Activated CD4-positive, CD25-positive, alpha-beta regulatory T cell treated with anti-CD3 and anti-CD28 coated beads, Interleukin-2, amount 50 U/mL, for 72 hours (primary cell): ENCODE results near the gene POLR1A.

Experiments
- DNase-seq: peaks from one replicate; pipeline ENCODE4 v3.0.0; 2021

Gene POLR1A

GRCh38 chr2:86105252-86105968 is at the start of gene POLR1A:
Gene POLR1A (minus strand): TSS chr2:86105886. CDS start chr2:86105776, 110 bp downstream.
- peak; percentile 77 for DNase-seq

DNA sequence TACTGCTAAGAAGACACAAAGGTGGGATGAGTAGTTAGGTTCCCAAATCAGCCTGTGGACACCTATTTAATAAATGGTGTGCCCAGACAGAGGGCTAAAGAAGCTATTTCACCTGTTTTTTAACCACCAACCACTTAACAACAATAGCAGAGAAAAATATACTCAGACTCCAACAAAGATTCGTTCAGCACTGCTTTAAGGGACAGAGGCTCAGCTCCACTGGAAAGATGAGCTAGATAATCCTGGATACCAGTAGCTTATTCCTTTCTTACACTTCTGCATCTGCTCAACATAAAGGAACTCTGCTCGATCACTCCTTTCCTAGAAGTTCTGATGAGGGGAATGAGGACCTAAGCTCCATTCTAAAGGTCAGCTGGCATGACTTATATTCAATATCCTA is 44.8 kb upstream of the POLR1A start:
- no peak for DNase-seq

DNA sequence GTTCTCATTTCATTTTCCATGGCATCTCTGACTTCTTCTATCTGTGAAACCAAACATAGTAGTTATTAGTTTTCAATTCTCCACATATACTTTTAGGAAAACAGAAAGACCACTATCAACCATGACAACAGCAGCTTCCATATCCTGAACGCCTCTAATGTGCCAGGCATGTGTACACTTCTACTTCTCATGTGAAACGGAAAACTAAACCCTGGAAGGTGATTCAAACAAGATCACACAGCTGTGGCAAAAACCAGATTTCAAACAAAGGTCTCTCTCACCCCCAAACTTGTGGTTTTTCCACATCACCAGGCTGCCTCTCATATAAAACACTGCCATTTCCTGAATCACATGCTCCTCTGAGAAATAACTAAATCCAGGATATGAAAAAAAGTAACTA is 42.1 kb upstream of the POLR1A start:
- no peak for DNase-seq

- no peak for DNase-seq
These were observed 38.4 kb upstream of the POLR1A start for GRCh38 chr2:86143926-86144685.

DNA sequence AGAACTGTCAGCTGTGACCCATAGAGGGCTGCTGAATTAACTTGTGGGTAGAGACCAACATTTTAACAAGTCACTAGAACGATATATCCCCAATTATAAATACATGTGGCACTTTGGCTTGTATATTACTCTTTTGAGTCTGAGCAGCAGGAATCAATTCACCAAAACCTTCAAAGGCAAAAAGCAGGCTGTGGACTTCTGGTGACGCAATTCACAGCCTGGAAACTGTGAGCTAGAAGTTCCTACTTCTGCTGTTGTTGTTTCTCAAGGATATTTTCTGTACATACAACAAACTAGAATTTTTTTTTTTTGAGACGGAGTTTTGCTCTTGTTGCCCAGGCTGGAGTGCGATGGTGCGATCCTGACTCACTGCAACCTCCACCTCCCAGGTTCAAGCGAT is 37.6 kb upstream of the POLR1A start:
- DNase-seq = no peak

DNA sequence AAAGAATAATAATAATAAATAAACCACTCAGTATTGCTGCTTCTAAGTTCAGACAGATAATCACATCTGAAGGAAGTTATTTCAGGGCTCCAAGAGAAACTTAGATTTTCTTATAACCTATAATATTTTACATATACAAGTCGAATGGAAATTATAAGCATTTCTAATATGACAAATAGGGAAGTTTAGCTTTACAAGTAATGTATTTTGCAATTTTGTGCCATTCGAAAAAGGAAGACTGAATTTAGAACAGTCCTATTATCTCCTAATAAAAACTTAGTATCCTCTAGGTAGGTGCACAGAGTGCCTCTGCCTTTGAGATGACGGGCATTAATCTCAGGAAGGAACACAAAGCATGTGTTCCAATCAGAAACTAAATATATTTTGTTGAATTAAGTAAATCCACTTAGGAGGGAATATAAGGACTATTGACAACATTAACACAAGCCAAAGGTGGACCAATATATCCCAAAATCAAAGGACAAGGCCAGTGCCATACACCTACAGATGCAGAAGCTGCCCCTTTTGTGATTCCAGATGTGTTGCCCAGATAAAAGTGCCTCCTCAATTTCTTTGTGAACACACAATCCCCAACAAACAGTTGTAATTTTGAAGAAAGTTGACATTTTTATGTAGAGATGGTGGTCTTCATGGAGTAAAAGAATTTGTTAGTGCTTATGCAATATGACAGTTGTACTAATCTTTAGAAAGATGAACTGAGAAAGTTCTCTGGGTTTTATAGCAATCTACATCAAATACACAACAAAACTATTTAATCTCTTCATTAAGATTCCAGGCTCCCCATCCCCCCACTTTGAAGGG is 37.0 kb upstream of the POLR1A start:
- DNase-seq = no peak

DNA sequence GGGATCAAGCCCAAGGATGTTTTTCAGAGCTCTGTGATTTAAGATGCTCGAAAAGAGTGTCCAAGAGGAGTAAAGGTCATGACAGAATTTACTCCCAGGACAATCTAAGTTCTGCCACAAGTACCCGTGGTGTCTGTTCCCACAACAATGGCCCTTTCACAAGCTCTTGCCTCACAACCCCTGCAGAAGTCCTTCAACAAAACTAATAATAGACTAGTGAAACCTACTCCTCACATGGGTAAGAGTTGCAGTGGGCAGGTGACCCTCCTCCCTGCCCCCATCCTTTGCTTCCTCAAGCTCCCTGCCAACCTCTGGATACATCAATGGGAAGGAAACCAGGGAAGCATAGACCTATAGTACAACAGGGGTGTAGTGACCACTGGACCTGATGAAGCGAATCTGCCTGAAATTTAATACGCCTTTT is 35.3 kb upstream of the POLR1A start:
- no peak for DNase-seq

GRCh38 chr2:86139981-86140380 is 34.3 kb upstream of the POLR1A start:
- no peak for DNase-seq

DNA sequence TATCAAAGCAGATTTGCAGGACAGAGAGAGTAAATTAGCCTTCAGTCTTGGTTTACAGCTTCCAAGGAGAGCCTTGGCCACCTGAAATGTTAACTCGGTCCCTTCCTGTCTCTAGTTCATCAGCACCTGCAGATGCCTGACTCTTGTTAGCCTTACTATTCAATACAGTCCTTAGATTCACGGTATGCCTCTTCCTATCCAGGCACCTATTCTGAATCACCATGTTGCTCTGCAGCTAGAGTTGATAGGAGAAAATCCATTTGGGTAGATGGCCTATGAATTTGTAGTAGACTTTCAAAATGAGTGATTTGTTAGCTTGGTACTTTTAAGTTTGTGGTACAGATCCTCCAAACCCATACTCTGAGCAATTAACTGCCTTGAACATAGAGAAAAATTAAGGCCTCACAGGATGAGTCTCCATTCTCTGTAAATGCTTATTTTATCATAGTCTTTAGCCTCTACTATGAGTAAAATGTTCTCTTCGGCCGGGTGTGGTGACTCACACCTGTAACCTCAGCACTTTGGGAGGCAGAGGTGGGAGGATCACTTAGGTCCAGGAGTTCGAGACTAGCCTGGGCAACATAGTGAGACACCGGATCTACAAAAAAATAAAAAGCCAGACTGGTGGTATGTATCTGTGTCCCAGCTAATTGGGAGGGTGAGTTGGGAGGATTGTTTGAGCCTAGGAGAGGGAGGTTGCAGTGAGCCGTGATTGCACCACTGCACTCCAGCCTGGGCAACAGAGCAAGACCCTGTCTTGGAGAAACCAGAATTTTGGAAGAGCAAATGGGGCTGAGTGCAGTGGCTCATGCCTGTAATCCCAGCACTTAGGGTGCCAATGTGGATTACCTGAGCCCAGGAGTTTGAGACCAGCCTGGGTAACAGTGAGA is 33.3 kb upstream of the POLR1A start:
- no peak for DNase-seq

GRCh38 chr2:86136141-86136540 is 30.5 kb upstream of the POLR1A start:
- DNase-seq = no peak

GRCh38 chr2:86135653-86136052 is 30.0 kb upstream of the POLR1A start:
- DNase-seq = no peak

GRCh38 chr2:86134709-86135108 is 29.0 kb upstream of the POLR1A start:
- DNase-seq = no peak

- DNase-seq = no peak
These were observed 19.0 kb upstream of the POLR1A start for GRCh38 chr2:86124683-86125082.

DNA sequence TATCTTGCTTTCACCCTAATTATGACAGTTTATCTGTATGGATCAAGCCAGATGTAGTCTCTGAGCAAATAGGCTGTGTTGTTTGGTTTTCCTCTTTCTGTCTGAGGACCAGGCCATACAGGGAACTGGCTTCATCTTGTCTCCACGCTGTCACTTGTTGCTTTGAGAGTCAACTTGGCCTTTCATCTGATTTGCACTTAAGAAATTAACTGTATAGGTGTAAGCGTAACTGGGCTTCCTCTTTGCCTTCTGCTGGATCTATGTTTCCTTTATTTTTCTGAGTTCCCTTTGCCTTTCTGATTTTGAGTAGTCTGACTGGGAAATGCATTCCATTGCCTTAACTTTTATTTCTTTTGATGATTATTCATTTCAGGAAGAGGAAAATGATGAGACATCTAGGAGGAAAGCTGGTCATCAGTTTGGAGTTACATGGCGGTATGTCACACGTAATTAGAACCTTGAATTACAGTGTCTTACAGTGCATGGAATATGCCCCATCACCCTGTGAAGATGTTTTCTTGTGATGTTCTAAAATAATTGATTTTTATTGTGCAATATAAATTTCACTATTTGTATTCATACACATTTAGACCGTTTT is 17.7 kb upstream of the POLR1A start:
- DNase-seq = no peak

GRCh38 chr2:86118130-86118529 is 12.4 kb upstream of the POLR1A start:
- no peak for DNase-seq

DNA sequence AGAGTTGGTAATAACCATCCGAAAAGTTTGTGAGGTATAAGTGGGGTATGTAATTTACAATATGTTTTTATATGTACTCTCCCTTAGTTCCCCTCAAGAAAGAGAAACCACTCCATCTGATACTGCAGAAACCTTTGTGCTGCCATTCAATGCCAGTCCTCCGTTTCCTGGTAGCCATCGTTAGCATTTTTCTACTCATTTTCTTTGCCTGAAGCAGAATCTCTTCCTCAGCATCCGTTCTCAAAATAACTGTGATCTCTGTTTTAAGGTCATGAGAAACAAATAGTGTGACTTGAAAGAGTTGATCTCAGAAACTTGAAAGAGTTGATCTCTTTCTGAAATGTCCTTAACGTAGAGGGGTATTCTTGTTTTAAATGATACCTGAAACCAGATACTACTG is 1.3 kb upstream of the POLR1A start:
- DNase-seq = no peak

DNA sequence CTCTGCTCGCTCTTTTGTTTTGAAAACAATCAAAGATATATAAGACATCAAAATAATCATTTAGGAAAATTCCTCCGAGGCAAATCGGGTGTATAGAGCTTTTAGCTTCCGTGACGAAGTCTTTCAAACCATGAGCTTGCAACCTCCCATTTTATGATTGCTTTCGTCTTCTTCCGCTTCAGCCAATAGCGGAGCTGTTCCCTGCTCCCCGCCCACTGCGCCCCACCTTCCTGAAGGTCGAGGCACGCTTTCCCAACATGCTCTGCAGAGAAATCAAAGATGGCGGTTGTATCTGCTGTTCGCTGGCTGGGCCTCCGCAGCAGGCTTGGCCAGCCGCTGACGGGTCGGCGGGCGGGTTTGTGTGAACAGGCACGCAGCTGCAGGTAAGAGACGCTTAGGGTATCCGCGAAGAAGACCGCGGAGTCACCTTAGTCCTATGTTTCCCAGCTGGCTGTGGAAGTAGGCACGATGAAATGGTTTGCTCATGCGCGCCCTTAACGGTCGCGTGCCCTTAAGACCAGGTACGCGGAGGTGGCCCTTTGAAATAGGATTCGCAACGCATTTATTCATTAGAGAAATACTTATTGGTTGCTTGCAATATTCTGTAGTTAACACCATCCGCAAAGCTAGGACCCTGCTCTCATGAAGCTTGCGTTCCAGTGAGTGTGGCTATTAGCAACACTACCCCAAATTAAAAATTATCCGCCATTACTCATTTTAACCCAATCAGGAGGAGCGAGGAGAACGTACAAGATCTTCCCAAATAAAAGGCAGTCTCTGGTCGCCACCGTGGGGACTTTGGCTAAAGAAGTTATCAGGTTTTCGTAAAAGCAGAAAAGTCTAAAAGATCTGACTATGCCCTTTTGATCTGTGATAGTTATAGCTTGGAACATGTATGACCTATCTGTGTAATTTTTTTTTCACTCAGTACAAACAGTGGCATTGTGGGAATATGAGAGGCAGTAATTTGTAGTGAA is 571 bp upstream of the POLR1A start, which contains the start of gene PTCD3:
Gene PTCD3 (plus strand): TSS at position 267 of the 977 bp plus-strand sequence. CDS start 13 bp downstream, at position 280.
- peak; percentile 90 for DNase-seq

- DNase-seq = no peak
These were observed 3.5 kb downstream of the POLR1A start for GRCh38 chr2:86102157-86102556.

GRCh38 chr2:86097913-86098312 is 7.8 kb downstream of the POLR1A start:
- DNase-seq = no peak

DNA sequence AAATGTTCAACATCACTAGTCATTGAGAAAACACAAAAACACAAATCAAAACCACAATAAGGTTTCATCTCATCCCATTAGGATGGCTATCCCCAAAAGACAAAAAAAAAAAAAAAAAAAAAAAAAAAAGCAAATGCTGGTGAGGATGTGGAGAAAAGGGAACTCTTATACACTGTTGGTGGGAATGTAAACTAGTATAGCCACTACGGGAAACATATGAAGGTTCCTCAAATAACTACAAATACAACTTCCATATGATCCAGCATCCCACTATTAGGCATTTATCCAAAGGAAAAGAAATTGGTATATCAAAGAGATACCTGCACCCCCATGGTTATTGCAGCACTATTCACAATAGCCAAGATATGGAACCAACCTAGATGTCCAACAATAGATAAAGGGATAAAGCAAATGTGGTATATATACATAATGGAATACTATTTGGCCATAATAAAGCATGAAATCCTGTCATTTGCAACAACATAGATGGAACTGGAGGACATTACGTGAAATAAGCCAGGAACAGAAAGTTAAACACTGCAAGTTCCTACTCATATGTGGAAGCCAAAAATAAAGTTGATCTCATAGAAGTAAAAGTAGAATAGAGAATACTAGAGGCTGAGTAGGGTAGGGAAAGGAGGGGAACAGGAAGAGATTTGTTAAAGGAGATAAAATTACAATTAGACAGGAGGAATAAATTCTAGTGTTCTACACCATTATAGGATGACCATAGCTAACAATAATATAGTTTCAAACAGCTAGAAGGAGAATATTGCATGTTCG is 8.4 kb downstream of the POLR1A start:
- DNase-seq = no peak
